Testis (tissue), 2 donors: ENCODE results near the gene BST2.

Experiments used
- CTCF ChIP-seq, 3 experiments: fragments of 450-650 bp in 2 of 3; fragments of 200-600 bp in 1 of 3; sonication (generic) in 1 of 3; IDR thresholded peaks; one replicate each; pipeline ENCODE4 v1.5.1; 2016 to 2019; ENCODE audit warnings: antibody characterized with exemption in 3 of 3, mild to moderate bottlenecking in 2 of 3, moderate library complexity in 1 of 3
- POLR2A ChIP-seq: fragments of 450-650 bp; IDR thresholded peaks from one replicate; pipeline ENCODE4 v1.6.1; 2017; ENCODE audit warnings: antibody characterized with exemption, mild to moderate bottlenecking, moderate library complexity

- TF ChIP-seq CTCF (IDR thresholded peaks at IDR 0.05) (no peak), POLR2A (no peak)
Measured at GRCh38 chr19:17404621-17405249, 695 bp downstream of the BST2 start.
